AG09309 (cell line): ENCODE data around the gene TMEM163.
"Not testable (repeated sequence)": the region's sequence is repeated elsewhere in the genome, so short reads cannot be mapped to it uniquely, and the experiment has no call there.

Experiments used
- DNase-seq: peaks from one replicate; pipeline ENCODE4 v3.0.0-alpha.2; 2010; ENCODE audit warnings: low read depth
- H3K4me3 ChIP-seq: 2 replicates; pipeline ENCODE4 v1.5.1; 2011; ENCODE audit warnings: mild to moderate bottlenecking, low read depth, low read length, moderate library complexity; ENCODE audit not compliant: control insufficient read depth
- TF ChIP-seq, protein P1 (sequence below): IDR thresholded peaks from 2 replicates; pipeline ENCODE4 v1.5.1; 2011; ENCODE audit warnings: mild to moderate bottlenecking, low read depth, low read length, inconsistent platforms; ENCODE audit not compliant: insufficient read depth, control insufficient read depth; ENCODE audit errors: missing control alignments

TMEM163 gene

DNA sequence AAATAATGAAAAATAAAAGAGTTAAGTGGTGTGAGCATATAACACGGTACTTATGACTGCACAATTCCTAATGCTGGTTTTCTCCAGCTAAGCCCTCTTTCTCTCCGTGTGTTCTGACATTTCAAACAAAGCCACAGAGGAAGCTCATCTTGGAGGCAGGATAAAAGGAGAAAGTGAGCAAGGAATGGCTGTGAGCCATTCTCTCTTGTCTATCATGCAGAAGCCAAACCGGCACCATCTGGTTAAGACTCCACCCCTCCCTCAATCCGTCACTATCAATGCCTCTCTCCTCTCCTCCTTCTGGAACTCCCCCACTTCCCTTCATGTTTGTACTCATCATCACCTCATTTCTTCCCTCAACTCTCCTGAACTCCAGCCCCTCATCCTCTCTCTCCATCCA is 210.4 kb downstream of the TMEM163 start:
- TF ChIP-seq, protein P1, sequence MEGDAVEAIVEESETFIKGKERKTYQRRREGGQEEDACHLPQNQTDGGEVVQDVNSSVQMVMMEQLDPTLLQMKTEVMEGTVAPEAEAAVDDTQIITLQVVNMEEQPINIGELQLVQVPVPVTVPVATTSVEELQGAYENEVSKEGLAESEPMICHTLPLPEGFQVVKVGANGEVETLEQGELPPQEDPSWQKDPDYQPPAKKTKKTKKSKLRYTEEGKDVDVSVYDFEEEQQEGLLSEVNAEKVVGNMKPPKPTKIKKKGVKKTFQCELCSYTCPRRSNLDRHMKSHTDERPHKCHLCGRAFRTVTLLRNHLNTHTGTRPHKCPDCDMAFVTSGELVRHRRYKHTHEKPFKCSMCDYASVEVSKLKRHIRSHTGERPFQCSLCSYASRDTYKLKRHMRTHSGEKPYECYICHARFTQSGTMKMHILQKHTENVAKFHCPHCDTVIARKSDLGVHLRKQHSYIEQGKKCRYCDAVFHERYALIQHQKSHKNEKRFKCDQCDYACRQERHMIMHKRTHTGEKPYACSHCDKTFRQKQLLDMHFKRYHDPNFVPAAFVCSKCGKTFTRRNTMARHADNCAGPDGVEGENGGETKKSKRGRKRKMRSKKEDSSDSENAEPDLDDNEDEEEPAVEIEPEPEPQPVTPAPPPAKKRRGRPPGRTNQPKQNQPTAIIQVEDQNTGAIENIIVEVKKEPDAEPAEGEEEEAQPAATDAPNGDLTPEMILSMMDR: no peak
- DNase-seq: no peak
- no peak overlapping the region for H3K4me3 ChIP-seq

DNA sequence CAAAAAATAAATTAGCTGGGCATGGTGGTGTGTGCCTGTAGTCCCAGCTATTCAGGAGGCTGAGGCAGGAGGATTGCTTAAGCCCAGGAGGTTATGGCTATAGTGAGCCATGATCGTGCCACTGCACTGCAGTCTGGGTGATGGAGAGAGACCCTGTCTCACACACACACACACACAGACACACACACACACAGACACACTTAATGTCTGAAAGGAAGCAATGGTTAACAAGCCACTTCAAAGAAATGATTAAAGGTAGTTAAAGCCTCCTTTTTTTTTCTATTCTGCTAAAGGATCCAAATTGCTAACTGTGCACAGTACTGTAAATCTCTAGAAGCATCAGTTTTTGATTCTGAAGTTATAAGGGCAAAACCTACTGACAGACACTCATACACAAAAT is 211.1 kb downstream of the TMEM163 start:
- no peak overlapping the region for H3K4me3 ChIP-seq
- no peak for DNase-seq
- TF ChIP-seq, protein P1: no peak

DNA sequence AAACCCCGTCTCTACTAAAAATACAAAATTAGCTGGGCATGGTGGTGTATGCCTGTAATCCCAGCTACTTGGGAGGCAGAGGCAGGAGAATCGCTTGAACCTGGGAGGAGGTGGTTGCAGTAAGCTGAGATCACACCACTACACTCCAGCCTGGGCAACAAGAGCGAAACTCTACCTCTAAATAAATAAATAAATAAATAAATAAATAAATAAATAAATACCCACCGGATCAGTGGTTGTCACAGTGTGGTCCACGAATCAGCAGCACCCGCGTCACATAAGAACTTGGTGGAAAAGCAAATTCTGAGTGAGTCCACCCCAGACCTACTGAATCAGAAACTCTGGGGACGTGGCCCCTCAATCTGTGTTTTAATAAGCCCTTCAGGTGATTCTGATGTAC is 211.6 kb downstream of the TMEM163 start:
- H3K4me3 ChIP-seq, DNase-seq: not testable (repeated sequence)

DNA sequence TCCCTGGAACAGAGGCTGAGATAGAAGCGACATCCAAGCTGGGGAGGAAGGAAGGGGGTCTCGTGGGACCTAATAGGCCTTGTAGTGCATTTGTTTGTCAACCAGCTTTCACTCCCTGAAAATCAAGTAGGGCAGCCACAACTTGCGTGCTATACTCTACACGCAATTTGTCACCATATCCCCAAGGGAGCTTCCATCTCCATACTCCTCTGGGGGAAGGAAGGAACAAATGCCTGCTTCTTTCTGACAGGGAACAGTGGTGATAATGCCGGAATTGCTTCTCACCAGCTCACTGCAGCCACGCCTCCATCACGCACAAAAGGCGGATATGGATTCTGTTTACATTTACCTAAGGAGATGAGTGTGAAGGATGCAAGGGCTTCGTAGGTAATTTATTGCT is 213.4 kb downstream of the TMEM163 start:
- TF ChIP-seq, protein P1: no peak
- DNase-seq: no peak
- no peak overlapping the region for H3K4me3 ChIP-seq

DNA sequence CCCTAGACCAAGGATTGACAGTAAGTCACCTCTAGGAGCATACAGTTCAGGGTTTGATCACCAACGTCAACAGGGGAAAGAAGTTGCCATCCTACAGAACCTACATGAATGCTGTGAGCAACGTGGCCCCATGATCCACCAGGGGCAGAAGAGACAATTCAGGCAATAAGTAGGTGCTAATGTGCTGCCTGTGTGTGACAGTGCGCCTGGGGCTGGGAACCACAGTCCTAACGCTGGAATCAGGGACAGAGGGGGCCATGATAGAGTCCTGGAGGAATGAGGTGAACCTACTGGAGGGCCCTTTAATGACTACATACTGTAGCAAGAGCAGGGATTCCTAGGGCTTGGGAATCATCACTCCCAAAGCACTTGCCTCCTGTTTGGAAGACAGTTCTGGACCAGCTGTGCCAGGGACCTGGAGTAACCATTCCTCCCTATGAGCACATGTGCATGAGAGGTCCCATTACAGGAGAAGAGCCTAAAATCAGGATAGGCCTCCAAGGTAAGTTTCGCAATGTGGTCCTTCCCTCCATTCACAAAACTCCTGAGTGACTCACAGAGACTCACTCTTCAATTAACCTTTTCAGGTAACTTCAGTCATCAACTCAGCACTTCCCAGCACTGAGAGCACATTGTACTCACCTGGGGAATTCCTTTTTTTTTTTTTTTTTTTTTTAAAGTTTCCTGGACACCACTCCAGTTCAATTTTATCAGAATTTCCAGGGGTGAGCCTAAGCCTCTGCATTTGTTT is 214.0 kb downstream of the TMEM163 start:
- DNase-seq: no peak
- H3K4me3 ChIP-seq: no peak overlapping the region
- TF ChIP-seq, protein P1: no peak

DNA sequence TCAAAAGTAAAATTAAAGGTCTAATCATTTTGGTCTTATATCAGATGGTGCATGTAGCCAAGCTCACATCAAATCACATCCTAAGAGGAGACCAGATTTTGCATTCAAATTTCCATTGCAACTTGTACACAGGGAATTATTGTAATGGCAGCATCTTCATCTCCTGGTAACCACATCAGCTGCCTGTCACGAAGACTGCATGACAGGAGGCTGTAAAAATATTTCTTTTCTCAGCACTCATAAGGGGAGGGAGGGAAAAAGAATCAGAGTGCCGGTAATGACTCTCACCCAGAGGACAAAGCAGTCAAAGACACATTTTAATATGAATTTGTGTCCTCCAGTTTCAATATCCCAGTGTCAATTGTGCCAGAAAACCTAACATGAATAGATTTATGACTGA is 216.7 kb downstream of the TMEM163 start:
- DNase-seq: no peak
- TF ChIP-seq, protein P1: no peak
- no peak overlapping the region for H3K4me3 ChIP-seq

DNA sequence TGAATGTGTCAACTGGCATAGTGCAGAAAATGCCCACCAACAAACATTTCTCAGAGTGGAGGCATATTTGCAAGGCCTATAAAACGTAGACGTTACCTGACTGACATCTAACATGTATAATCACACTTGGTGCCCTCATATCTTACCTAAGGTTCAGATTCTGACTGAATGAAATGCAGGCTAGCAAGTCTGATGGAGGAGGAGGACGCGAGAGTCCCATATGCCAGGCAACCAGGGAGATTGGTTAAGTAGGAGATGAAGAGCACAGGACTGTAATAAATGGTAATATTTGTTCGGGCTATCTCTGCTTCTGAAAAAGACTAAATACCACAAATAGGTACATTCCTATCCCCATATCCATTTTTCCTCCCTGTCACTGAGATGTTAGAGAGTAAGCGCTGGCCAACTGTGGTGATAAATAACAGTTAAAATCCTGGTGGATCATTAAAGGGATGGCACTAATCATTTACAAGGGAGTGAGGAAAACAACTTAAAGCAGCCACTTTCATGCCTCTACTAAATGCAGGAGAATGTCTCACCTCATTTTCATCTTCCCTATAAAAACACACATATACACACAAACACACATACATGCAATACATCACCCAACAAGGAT is 217.2 kb downstream of the TMEM163 start:
- TF ChIP-seq, protein P1: no peak
- no peak for DNase-seq
- no peak overlapping the region for H3K4me3 ChIP-seq
